HCEC 1CT (cell line): ENCODE measurements around the gene ERBB4.
"Not testable (repeated sequence)": the region's sequence is repeated elsewhere in the genome, so short reads cannot be mapped to it uniquely, and the experiment has no call there.

ENCODE experiments used
- DNase-seq: peaks from one replicate; pipeline ENCODE4 v3.0.0-alpha.2; 2017

Gene ERBB4

DNA sequence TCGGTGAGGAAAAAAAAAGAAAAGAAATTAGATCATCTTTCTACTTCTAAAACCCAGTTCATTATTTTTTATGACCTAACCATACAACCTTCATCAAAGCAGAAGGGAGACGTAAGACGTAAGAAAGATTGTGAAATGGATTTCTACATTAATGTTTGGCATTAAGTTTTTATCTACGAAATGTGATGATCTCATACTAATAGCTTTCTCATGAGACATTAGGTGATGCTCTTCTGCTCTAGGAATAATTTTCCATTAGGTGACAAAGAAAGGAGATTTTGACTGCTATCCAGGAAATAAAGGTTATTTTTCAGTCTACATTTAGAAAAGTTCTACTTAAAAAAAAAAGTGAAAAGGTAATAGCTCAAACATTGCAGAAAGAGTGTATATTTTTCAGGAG, 748.6 kb downstream of the ERBB4 start:
- peak; percentile 9 for DNase-seq

DNA sequence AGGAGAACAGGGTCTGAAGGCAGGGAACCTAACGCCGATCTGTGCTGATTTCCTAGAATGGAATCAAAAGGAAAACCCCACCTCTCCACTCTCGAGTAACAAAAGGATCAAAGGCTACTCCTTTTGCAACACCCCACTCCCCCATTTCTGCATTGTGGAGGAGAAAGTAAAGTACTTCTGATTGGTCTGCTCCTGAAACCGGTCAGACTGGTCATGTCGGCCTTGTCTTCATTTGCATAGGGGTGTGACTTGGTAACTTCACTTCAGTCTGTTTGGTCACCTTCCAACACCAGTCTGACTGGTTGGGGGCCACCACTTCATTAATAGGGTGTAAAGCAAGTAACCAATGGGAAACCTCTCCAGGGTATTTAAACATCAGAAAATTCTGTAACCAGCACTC, 771.9 kb downstream of the ERBB4 start:
- no peak for DNase-seq

DNA sequence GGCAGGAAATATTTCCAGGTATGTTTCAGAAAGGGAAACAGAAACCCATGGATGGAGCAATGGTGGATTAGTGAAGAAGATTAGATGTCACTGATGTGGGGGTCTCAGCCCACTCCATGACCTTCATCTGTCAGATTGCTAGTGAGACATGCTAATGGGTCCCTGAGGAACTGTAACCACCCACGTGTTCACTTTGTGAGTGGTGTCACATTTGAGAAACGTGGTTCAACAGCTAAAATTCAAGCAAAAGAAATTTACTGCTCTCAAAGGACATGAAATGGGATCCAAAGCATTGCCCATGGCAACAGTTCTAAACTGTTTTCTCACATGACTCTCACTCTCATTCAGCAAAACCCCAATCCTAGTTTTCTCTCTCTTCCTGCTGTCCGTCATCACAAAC, 776.1 kb downstream of the ERBB4 start:
- DNase-seq = no peak

DNA sequence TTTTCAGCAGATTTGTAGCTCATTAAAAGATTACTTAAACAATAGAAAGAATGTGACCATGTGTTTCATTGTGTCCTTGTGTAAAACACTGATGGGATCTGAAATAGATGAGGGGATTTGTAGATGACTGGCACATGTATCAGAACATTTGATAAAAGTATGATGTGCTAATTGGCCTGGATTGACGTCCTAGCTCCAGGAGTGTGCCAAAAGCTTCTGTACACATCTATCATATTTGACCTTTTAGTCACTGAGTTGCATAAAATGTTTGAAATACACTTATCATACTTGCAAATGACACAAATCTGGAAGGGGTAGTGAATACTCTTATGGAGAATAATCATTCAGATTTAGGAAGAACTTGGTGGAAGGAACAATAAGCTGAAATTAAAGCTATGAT, 778.5 kb downstream of the ERBB4 start:
- peak; percentile 20 for DNase-seq

DNA sequence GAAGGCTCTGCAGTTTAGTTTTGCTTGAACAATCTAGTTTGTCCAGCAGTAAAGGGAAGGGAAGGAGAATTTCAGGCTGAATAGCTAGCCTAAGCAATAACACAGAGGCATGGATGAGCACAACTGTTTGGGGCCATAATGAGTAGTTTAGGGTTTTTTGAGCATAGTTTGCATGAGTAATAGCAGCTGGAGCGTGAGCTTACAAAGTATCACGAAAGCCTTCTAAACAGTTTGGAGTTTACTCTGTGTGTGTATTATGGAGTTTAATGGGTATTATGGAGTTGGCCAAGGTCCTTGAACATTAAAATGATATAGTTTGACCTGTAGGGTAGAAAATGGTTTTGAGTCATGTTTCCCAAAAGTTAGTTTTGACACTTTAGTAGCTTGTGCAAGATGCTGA, 782.3 kb downstream of the ERBB4 start:
- DNase-seq = peak; percentile 85

DNA sequence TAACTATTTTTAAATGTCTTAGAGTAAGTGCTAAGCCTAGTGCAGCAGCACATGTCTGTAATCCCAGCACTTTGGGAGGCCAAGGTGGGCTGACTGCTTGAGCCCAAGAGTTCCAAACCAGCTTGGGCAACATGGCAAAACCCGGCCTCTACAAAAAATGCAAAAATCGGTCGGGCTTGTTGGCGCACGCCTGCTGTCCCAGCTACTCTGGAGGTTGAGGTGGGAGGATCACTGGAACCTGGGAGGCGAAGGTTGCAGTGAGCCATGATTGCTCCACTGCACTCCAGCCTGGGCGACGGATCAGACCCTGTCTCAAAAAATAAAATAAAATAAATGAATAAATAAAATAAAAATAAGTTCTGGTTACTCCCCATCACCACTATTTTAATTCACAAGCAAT, 783.4 kb downstream of the ERBB4 start:
- no peak for DNase-seq

DNA sequence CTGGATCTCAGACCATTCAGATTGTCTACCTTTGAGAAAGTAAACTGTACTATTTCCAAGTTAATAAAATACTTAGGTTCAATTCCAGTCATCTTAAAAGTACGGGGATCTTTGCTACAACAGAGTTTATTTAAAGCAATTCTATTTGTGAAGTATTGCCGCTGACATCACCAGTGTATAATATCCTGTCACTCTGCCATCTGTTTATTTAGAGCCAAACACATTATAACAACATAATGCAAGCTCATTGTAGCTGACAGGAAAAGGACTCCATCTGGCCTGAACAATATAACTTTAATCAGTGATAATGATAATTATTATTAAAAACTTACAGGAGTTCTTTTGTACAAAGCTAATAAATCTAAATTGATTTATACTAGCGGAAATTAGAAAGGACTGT, 786.8 kb downstream of the ERBB4 start:
- peak; percentile 21 for DNase-seq

DNA sequence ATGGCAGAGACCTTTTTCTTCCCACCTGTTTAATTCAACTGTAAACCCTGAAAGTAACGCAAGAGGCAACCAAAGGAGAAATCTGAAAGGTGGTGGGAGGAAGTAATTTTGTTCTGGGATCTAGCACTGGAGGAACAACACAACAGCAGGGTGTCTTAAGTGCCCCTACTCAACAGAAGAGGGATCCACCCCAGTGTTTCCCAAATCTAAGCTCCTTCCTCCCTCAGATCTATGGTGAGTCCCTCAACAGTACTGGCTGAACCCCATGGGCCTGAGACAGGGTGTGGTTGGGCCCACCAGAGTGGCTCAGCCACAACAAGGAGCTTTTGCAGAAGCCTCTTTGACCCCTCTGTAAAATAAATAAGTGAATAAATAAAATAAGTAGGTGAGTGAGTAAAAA, 790.3 kb downstream of the ERBB4 start:
- no peak for DNase-seq

DNA sequence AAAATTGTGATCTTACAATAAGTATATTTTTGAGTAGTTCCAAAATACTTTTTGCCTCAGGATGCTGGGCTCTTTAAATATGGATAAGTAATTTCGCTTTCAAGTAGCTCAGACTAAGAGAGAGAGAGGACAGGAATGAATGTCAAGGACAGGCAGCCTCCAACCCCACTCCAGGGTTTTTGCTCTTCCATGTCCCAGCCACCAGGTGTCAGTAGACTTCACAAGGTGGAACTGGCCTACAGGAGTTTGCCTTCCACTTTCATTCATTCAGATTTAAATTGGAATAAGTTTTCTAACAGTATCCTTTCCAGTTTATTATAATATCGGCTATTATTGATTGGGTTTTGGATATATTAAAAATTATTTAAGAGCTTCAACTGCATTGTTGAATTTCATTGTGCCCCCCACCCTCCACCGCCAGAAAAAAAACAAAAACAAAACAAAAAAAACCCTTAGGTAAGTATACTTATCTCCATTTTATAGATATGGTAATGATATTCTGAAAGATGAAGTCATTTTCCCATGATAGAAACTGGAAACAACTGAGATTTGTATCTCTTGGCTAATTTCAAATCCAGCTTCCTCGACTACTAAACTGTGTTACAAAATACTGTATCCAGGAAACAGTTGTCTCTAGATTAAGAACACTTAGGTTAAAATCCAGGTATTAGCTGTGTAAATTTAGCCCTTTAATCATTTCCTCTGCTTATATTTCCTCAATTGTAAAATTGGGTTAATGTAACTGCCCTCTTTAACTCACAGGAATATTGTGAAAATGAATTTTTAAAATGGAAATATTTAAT, 793.1 kb downstream of the ERBB4 start:
- DNase-seq = peak; percentile 64

DNA sequence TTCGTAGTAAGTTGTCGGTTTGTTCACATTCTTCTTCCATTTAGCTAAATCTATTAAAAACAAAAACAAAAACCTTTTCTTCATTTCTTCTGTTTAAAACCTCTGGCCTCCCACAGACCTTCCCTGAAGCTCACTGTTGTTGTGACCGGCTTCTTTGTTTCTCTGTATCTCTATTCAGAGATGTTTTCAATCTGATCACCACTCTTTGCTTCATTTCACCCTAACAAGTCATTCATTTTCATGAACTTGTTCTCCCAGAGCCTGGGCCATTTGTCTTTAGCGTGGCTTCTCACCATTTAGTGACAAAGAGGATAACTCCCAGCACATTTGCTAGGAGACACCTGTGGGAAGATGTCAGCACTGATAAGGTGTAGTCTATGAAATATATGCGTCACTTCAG, 794.2 kb downstream of the ERBB4 start:
- DNase-seq = no peak

DNA sequence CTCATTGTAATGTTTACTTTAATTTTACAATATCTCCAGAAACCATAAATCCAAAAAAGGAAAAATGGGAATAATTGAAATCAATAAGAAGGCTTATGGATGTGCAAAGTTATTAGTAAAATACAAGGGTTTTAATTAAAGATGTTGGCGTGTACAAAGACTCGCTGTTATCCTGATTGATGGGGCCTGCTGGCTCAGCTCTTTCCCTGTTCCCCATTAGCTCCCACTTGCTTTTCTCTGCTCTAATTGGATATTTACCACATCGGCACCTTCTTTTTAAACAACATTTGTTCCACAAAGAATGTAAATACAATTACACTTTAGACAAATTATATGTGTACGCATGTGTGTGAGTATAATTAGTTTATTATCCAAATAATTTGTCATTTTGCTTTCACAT, 796.6 kb downstream of the ERBB4 start:
- no peak for DNase-seq

DNA sequence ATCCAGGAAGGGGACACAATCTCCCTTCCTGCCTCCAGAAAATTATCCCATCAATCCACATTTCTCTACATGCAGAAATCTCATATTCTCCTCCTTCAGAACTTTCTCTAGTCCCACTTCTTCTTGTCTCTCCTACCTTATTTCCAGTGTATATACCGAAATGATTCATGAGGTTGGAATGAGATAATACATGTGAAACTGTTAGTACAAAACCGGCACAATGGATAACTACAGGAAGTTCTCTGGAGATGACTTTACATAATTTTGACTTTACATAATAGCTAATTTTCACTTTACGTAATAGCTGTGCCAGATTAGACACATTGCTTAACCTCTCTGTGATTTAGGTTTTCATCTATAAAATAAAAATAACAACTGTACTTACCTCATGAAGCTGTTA, 801.3 kb downstream of the ERBB4 start:
- peak; percentile 45 for DNase-seq

DNA sequence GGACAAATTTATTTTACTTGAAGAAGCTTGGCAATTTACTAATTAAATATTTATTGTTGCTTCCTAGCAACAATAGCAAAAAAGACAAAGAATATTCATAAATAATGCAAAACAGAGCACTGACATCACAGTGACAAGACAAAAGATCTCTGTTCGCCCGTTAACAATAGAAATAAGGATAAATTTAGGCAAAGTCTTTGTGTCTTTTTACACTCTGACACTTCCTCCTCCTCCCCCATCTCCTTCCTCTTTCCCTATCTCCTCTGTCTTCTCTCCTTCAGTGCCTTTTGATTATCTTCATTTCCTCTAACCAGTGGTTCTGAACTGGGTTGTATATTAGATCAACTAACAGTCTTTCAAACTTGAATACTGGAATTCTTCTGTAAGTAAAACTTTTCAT, 808.4 kb downstream of the ERBB4 start:
- no peak for DNase-seq

DNA sequence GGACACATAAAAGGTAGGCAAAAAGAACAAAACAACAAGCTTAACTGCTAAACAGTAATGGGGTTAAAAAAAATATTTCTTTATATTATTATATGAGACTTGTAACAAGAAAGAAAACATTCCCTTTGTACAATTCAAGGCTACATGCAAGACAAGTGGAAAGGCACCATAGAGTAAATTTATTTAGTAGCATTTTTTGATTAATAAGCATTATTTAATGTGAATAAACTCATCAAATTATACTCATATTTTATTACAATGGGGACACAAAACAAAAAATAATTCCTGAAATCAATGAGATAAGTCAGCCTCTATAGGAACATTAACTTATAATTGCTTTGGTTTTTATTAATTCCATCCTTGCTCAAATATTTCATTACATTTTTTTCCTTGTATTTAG, 809.2 kb downstream of the ERBB4 start:
- no peak for DNase-seq

DNA sequence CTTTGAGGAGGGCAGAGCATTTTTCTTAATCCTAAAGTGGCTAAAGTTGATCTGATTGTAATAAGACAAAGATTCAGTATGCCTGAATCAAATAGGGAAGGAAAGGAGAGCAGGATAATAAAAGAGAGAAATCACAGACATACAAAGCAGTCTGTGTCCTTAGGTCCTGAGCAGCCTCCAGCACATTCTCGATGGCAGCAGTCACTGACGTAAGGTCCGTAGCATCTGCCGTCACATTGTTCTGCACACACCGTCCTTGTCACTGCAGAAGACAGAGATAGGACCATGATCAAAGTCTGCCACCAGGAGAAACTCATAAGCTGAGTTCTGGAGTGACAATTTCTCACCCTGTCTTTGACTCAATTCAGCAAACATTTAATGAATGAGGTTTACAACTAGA, 813.7 kb downstream of the ERBB4 start:
- no peak for DNase-seq

DNA sequence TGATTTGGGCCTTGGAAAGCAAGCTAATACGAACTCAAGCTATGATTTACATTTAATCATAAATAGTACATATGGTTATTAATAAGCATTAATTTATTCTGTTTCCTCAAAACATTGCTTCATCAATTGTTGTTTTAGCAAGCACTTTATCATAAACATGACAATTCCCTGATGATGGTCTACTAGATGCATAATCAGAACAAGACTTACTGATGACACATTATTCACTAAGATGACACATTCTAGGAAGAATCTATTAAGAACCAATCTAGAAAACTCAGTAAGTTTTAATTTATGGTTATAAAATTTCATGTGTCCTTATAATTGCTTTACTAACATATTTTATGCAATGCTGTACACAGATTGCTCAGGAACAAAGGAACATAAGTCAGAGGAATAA, 815.2 kb downstream of the ERBB4 start:
- no peak for DNase-seq

DNA sequence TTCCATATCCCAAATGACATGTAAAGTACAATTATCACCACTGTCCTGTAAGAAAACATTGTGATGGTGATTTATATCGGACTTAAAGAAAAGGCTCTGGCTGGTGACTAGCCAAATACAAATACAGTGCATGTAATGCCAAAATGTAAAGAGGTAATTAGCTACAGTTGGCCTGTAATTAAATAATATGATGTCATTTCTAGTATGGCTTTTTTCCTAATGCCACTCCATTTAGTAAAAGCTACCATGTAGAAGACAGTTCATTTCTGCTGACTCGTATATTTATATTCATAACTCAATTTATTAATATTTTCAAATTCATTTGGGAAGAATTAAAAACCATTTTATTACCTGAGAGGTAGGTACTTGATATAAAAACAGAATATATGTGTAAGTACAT, 815.7 kb downstream of the ERBB4 start:
- DNase-seq = no peak

DNA sequence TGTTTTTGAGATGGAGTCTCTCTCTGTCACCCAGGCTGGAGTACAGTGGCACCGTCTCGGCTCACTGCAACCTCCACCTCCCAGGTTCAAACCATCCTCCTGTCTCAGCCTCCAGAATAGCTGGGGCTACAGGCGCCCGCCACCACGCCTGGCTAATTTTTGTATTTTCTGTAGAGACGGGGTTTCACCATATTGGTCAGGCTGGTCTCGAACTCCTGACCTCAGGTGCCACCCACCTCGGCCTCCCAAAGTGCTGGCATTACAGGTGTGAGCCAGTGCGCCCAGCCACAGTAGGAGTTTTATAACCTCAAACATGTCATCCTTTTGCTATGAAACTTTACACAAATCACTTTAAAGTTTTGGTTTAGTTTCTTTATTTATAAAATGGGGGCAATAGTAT, 816.7 kb downstream of the ERBB4 start:
- DNase-seq = not testable (repeated sequence)

DNA sequence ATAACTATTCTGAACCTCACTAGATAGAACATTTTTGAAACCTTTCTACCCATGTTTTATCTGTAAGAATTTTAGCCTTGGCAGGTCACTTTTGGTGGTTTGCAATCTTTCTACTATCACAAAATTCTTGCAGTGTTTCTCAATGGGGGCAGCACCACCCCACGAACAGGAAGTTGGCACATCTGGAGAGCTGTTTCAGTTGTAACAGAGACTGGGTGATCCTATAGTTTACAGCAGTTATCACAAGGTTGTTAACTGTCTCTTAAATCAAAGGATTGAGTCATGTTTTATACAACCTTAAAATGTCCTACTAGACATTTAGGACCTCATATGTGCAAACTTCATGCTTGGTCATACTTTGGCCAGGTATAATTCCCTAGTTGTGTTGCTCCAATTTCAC, 829.2 kb downstream of the ERBB4 start:
- DNase-seq = peak; percentile 19

DNA sequence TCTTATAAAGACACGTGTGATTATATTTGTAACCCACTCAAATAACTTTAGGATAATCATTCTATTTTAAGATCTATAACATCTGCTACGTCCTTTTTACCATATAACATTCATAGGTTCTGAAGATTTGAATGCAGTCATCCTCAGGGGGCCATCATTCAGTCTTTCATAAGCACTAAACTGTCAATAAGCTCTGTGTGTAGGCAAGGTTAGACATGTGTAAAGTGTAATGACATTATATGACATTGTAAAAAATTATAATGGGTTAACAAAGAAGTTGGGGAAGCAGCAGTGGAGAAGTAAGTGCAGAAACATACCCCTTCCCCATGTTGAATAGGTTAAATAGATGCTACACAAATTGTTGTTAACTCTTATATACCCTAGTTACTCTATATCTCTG, 845.9 kb downstream of the ERBB4 start:
- no peak for DNase-seq

DNA sequence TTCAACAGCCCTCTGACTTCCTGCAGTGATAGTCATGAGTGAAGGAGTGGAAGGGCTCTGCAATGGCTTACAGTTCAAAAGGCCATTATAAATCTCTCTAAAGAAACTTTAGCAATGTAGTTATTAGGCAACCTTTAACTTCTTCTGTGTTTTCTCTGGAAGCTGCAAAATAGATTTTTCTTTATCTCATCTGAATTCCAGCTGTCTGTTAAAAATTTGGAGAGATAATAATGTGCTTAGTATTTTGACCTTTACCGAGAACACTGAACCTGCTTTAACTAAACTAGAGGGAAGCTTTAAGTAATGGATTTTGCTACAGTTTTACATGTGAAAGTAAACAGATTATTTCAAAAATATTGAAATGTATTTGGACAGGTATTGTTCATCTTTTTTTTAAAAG, 847.9 kb downstream of the ERBB4 start:
- no peak for DNase-seq

DNA sequence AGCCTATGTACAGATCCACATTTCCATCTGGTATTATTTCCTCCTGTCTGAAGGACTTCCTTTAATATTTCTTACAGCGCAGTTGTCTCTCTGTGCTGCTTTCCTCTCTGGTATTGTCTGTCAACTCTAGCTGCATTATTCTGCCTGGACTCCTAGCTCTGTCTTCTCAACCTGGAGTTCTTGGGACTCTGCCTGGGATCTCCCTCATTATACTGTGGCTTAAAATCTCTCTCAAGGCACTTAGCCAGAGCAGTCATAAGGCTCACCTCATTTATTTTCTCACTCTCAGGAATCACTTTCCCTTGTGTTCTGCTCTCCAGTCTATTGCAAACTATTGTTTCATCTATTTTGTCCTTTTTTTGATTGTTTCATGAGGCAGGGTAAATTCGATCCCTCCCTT, 850.4 kb downstream of the ERBB4 start:
- DNase-seq = no peak

DNA sequence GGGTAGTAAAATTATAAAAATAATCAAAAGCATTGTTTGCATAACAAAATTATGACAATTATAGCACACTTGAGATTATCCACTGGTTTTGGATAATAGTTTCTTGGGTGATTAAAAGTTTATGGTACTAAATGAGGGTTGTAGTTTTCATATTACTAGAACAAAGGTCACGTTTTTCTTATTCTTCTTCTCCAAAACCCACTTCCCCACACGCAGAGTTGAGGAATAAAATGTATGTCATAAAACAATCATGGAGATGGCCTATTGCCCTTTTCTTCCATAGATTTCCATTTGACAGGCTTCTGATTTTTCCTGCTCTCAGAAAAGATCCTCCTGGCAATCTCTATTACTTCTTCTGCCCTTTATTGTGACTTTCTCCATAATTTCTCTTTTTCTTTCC, 863.9 kb downstream of the ERBB4 start:
- DNase-seq = no peak

DNA sequence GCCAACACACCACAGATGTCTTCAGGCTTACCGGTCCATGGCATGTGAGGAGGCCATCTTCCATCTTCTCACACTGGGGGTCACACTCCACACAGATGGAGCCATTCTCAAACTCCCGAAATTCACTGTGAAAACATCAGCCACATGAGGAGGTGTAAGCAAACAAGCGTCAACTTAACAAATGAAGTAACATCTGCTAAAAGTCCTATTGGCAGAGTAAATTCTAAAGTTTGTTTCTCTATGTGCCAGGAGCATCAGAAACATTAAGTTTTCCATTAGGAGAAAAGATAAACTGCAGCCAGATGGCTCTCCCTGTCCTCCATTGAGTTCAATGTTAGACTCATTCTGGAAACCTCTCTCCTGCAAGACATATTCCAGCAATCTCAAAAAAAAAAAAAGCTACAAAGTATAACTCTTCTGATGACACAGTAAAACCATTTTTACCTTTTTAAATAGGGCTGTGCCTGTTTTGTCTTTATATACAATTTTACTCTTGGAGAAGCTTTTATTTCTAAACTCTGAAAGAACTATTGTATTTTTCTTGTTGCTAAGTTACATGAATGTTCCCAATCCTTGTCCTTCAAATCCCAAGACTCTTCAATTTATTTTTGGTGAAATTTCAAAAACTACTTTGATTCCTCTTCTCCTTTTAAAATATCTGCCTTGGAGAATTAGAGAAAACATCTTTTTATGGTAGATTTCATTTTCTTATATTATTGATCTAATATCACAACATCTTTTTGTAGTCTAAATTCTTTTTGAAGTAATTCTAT, 865.3 kb downstream of the ERBB4 start:
- DNase-seq = no peak

DNA sequence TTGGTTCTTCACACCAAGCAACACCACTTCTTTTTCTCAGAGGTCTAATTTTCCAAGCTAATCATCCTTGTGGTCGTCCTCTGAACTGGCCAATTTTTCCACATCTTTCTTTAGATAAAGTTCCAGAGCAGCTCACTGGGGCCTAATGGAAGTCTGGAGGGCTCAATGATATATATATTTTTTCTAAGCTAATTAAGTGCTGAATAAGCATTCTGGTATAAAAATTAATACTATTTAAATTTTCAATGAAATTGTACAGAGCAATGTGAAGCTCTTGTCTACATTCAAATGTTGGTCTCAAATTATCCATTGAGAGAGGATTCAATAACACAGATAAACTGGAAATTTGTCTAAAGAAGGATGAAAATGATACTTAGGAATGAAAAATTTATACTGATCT, 866.6 kb downstream of the ERBB4 start:
- DNase-seq = no peak
